GM19238 (cell line): ENCODE measurements around the gene RC3H1.
"Not testable (repeated sequence)": the region's sequence is repeated elsewhere in the genome, so short reads cannot be mapped to it uniquely, and the experiment has no call there.

ENCODE experiments used
- DNase-seq: peaks from one replicate; pipeline ENCODE4 v3.0.0; 2011; ENCODE audit warnings: low spot score; ENCODE audit not compliant: insufficient read length

The RC3H1 gene, protein sequence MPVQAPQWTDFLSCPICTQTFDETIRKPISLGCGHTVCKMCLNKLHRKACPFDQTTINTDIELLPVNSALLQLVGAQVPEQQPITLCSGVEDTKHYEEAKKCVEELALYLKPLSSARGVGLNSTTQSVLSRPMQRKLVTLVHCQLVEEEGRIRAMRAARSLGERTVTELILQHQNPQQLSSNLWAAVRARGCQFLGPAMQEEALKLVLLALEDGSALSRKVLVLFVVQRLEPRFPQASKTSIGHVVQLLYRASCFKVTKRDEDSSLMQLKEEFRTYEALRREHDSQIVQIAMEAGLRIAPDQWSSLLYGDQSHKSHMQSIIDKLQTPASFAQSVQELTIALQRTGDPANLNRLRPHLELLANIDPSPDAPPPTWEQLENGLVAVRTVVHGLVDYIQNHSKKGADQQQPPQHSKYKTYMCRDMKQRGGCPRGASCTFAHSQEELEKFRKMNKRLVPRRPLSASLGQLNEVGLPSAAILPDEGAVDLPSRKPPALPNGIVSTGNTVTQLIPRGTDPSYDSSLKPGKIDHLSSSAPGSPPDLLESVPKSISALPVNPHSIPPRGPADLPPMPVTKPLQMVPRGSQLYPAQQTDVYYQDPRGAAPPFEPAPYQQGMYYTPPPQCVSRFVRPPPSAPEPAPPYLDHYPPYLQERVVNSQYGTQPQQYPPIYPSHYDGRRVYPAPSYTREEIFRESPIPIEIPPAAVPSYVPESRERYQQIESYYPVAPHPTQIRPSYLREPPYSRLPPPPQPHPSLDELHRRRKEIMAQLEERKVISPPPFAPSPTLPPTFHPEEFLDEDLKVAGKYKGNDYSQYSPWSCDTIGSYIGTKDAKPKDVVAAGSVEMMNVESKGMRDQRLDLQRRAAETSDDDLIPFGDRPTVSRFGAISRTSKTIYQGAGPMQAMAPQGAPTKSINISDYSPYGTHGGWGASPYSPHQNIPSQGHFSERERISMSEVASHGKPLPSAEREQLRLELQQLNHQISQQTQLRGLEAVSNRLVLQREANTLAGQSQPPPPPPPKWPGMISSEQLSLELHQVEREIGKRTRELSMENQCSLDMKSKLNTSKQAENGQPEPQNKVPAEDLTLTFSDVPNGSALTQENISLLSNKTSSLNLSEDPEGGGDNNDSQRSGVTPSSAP

DNA sequence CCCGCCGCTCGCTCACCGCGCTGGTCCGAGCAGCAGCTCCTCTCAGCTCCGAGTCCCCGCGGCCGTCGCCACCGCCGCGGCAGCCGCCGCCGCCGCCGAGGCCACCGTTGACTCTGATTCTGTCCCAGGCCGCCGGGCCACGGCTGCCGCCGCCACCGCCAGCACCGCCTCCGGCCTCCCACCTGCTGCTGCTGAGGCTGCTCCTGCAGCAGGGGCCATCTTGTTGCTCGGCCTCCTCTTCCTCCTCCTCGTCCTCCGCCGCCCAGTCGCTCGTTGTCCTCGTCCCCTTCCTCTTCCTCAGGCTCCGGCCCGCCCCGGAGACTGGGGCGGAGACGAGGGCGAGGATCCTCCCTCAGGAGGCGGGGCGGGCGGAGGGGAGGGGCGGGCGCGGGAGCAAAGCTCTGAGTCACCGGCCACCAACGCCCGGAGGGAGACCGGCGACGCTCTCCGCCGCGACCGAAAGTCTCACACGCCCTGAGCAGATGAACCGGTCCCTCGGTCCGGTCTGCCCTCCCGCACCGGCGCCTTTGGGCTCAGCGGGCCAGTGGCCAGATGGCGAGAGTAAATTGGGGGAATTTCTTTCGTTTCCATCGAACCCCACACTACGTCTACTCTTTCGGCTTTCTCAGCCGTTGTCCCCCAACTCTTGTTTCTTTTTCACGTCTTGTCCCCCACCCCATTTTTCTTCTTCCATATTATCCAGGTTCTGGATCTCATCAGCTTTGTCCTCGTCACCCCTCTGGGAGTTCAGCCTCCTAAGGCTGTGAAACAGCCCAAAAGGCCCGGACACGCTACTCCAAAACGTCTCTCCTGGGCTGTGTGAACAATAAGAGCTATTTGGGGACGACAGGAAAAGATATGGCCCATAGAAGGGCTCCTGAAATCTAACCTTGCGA is at the start of gene RC3H1:
RC3H1 (minus strand) TSS at position 278 of the 896 bp plus-strand sequence. CDS start 29,372 bp downstream, outside the sequence.
- peak; percentile 74 for DNase-seq

DNA sequence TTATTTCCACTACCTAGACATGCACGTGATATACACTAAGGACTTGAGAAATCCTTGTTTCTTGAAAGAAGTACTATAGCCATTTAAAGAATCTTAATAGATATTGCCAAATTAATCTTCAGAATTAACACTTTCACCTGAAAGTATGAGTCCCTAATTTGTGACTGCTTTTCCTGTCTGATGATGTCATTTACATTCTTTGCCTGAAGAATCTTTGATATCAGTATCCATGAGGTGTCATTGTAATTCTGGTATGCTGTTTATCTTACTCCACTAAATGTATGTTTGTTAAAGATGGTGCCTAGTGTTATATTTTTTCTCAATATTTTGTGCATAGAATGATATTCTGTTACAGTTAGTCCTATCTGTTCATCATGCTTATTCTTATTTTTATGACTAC is 48.5 kb upstream of the RC3H1 start:
- DNase-seq = no peak

DNA sequence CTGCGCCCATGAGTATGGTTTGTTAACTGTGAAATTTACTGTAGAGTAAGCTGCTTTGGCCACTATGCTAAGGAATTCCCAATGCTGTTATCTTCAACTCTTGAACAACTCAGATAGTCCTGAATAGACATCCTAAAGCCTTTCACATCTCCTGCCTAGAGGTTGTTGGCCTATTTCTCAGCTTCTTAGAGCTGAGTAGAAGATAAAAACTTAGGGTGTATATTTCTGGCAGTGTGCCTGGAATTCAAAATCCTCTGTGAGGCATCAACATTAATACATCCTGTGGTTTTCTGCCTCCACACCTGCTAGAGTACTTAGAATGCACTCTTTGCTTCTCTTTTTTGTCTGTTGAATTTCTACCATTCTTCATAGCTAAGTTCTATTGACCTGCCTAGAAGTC is 45.8 kb upstream of the RC3H1 start:
- DNase-seq = no peak

DNA sequence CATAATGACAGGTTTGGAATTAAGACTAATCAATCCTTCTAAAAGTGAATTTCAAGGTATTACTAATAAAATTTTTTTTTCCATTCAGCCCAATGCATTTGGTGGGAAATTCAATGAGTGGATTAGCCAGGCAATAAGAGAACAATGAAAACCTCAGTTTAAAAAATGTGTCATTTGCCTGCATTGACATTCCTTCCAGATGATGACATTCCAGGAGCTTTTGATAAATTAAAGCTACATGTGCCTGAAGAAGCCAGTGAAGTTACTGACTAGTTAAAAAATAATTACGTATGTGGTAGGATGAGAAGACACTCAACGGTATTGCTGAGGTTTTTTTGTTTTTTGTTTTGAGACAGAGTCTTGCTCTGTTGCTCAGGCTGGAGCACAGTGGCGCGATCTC is 37.9 kb upstream of the RC3H1 start:
- no peak for DNase-seq

DNA sequence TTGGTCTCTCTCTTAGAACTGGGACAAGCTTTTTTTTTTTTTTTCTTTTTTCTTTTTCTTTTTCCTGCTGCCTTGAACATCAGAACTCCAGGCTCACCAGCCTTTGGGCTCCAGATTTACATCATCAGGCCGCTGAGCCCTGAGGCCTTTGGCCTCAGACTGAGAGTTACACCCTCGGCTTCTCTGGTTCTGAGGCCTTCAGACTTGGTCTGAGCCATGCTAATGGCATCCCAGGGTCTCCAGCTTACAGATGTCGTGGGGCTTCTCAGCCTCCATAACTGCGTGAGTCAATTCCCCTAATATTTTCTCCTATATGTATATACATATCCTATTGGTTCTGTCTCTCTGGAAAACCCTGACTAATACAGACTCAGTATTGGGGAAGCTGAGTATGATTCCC is 36.5 kb upstream of the RC3H1 start:
- DNase-seq = no peak

DNA sequence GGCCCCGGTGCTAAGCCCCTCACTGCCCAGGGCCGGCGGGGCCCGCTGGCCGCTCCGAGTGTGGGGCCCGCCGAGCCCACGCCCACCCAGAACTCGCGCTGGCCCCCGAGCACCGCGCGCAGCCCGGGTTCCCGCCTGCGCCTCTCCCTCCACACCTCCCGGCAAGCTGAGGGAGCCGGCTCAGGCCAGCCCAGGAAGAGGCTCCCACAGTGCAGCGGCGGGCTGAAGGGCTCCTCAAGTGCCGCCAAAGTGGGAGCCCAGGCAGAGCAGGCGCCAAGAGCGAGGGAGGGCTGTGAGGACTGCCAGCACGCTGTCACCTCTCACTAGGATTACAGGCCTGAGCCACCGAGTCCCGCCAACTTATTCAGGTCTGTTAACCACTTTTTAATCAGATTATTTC is 34.5 kb upstream of the RC3H1 start:
- not testable (repeated sequence) for DNase-seq

DNA sequence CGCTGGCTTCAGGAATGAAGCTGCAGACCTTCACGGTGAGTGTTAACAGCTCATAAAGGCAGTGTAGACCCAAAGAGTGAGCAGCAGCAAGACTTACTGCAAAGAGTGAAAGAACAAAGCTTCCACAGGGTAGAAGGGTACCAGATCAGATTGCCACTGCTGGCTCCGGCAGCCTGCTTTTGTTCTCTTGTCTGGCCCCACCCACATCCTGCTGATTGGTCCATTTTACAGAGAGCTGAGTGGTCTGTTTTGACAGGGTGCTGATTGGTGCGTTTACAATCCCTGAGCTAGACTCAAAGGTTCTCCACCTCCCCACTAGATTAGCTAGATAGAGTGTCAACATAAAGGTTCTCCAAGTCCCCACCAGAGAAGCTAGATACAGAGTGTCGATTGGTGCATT is 33.6 kb upstream of the RC3H1 start:
- DNase-seq = not testable (repeated sequence)

DNA sequence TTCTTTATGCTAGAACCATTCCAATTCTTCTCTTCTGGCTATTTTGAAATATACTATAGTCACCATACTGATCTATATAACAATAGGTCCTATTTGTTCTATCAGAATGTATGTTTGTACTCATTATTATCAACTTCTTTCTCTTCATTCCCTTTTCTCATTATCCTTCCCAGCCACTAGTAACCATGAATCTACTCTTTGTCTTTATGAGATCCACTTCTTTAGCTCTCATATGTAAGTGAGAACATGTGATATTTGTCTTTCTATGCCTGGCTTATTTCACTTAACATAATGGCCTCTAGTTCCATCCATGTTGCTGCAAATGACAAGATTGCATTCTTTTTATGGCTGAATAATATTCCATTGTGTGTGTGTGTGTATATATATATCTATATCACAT is 31.7 kb upstream of the RC3H1 start:
- no peak for DNase-seq

DNA sequence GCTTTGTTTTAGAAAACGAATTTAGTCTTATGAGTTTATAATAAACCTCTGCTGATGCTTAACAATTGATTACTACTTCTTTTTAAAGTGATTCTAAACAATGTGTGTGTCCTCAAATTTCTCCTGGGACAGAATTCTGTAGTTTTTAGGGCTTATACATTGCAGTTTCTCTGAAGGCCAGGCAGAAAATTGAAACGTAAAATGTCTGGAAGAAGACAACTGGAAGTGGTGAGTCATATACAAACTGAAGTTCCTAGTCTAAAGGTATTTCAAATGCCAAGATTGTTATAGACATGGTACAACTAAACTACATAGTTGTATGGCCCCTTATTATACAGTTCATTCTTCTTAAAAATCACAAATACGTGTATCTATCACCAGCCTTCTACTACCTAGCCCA is 30.5 kb upstream of the RC3H1 start:
- DNase-seq = no peak

DNA sequence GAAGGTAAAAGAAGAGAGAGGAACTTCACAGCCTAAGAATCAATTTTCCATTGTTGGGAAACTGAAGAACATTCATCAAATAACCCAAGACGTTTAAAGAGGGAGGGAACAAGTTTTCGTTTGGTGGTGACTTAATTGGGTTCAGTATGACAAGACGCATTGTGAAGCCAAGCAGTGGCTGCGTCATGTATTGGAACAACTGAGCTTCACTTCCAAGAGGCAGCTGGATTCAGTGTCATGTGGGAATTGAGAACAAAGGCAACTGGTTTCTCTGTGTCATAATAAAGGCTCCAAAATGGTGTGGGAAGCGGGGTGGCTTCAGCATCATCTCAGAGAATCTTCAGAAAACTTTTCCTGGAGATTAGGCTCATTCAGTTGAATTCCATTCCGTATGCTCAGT is 29.8 kb upstream of the RC3H1 start:
- DNase-seq = no peak

DNA sequence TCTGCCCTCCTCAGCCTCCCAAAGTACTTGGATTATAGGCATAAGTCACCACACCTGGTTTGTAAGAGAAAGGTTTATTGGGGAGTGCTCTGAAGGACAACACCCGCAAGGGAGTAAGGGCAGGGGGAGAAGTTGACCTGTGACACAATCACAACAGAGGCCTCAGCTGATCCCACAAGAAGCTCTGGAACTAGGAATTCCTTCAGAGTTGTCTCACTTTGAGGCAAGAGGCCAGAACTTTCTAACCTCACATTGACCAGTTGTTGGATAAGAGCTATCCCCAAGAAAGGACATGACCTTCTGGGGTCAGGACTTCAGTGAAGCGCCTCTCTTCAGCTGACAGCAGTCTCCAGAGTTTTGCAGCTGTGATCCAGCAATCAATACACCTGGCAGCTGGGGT is 27.4 kb upstream of the RC3H1 start:
- no peak for DNase-seq

DNA sequence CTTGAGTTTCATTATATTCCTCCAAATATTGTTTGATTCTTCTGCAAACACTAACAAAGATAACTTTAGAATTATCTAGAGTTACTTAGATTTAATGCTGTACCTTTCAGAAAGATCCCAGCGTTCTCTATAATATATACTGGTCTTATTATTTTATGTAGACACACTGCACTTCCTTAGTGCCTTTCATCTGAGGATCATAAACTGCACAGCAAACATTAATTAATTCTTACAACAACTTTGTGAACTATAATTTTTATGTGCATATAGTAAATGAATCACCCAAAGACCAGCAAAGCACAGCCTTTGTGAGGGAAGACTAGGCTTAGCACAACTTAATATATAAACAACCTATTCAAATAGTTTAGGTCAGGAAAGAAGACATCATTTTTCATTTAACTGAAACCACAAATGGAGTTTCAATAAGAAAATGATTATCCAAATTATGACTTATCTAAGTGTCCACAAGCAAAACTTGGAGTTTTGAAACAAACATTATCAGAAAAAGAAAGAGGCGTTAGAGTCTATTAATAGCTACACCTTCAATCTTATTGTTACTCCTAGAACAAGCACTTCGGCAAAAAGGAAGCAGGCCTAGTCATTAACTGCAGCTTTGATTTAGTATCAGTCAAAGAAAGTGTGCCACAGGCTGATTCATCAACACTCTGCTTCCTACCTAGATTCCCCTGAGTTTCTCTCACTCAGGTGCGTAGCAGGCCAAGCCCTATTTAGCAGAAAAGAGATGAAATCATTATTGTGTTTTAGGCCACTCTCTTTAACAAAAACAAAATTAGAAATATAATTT is 22.5 kb upstream of the RC3H1 start:
- no peak for DNase-seq

DNA sequence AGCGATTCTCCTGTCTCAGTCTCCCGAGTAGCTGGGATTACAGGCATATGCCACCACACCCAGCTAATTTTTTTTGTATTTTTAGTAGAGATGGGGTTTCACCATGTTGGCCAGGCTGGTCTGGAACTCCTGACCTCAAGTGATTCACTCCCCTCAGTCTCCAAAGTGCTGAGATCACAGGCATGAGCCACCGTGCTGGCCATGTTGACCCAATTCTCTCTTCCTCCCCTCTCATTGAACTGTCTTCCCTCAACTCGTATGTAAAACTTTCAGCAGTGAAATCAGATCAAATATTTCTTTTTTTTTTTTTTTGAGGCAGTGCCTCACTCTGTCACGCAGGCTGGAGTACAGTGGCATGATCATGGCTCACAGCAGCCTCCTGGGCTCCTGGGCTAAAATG is 20.4 kb upstream of the RC3H1 start:
- DNase-seq = not testable (repeated sequence)

DNA sequence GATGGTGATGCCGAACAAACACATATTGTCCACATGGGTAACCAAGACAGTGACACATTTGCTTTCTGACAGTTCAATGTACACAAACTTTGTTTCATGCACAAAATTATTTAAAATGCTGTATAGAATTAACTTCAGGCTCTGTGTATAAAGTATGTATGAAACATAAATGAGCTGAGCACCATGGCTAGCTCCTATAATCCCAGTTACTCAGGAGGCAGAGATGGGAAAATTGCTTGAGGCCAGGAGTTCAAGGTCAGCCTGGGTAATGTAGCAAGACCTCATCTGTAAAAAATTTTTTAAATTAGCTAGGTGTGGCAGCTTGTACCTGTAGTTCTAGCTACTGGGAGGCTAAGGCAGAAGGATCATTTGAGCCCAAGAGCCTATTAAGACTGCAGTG is 19.2 kb upstream of the RC3H1 start:
- DNase-seq = no peak

DNA sequence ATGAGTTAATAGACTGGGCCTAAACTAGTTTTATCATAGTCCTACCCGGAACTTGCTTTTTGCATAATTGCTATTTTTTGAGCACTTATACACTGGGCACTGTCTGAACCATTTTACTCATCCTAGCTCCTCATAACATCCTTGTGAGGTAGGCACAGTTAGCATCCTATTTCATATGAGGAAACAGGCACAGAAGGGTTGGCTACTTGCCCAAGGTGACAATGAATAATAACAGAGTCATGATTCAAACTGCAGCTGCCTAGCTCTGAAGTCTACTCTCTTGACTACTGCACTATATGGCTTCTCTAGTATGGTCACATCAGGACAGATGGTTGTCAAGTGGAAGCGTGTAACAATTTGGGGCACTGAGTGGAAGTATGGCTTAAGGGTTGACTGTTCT is 18.2 kb upstream of the RC3H1 start:
- DNase-seq = no peak

DNA sequence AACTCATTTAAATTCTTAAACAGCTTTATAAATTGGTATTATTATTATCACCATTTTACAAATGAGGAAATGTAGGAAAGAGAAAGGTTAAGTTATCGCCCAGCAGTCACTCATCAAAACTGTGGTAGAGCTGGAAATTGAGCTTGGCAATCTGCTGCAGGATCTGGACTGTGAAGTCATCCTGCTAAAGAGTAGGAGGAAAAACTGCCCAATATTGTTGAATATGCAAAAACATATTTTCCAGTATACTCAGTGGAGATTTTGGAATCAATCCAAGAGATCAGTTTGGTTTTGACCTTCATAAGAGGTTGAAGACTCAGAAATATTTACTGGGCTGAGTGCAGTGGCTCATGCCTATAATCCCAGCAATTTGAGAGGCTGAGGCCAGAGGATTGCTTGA is 16.9 kb upstream of the RC3H1 start:
- DNase-seq = no peak

DNA sequence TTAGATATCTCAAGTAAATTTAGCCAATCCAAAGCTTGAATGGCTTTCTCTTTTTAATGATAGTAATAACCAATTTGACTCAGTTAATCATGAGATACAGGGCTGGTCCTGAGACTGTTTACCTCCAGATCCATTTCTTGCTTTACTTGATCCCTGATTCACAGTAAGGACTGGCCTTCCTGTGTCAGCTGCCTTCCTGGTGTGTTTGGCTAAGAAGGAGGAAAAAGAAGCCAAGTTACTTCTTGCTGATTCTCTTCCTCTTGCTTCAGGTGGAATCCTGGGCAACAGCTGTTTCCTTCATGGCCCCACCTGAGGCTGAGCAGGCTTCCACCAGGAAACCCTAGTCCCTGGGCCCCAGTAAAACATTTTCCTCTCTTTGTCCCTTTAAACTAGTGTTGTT is 14.6 kb upstream of the RC3H1 start:
- DNase-seq = no peak

DNA sequence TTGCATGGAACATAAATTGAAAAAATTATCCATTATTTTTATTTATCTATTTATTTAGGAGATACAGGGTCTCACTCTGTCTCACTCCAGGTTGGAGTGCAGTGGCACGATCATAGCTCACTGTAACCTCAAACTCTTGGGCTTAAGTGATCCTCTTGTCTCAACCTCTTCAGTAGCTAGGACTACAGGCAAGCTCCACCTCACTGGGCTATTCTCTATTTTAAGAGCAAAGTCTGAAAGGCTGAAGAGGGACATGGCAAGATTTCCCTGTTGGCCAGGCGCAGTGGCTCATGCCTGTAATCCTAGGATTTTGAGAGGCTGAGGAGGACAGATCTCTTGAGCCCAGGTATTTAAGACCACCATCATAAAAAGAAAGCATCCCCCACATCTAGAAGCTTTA is 14.0 kb upstream of the RC3H1 start:
- DNase-seq = no peak

DNA sequence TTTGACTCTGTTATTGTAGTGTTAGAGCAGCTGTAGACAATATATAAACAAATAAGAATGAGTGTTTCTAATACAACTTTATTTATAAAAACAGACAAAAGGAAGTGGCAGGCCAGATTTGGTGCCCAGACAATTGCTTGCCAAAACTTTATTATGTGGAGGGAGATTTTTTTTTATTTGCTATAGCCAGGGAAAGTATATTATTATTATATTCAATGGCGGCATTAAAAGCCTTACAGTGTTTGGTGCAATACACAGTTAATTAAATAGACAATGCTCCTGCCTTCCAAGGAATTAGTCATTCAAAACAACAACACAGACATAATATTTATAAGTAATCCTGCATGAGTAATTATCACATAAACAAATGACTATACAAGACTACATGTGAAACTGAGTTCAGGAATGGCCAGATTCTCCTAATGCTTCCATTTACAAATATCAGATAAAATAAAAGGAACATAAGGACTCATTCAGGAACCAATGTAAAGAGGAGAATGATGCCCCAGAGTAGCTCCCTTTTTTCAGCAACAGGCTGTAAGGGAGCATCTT is 10.6 kb upstream of the RC3H1 start:
- DNase-seq = no peak

DNA sequence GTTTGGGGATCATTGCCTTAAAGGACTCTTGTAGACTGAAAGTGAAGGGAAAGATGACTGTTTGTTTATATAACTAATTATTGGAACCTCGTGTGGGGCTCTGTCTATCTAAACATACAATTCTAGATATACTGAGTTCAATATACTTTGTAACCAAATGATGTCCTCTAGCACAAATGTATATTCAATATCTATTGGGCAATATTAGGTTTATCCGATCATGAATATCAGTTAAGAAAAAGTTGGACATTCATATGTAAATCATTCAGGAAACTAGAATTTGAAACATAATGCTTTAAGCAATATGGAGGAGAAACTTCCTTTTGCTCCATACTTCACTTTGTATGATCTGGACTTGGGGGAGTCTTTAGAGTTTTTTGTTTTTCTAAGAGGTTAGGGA is 8.9 kb upstream of the RC3H1 start:
- DNase-seq = no peak
